Mesenchymal stem cell (in vitro differentiated cells and primary cell): Measurements from ENCODE around the gene RSL24D1.

ENCODE experiments used
- DNase-seq: peaks from one replicate; pipeline ENCODE4 v3.0.0-alpha.2; 2013
- H2AFZ ChIP-seq: one replicate; pipeline ENCODE4 v1.6.1; 2013; ENCODE audit warnings: low read depth, mild to moderate bottlenecking, control low read depth, inconsistent platforms, low read length, moderate library complexity
- H2AK5ac ChIP-seq: 2 replicates; pipeline ENCODE4 v1.6.1; 2013; ENCODE audit warnings: low read length, moderate library complexity, mild to moderate bottlenecking, inconsistent platforms; ENCODE audit not compliant: severe bottlenecking
- H2BK120ac ChIP-seq: one replicate; pipeline ENCODE4 v1.6.1; 2013; ENCODE audit warnings: low read depth, mild to moderate bottlenecking, inconsistent platforms, low read length, moderate library complexity
- H2BK12ac ChIP-seq, 2 experiments: one replicate each; pipeline ENCODE4 v1.6.1; 2013; ENCODE audit warnings: inconsistent platforms in 2 of 2, low read length in 2 of 2, mild to moderate bottlenecking in 2 of 2, moderate library complexity in 2 of 2, control low read depth in 1 of 2
- H2BK15ac ChIP-seq: one replicate; pipeline ENCODE4 v1.6.1; 2013; ENCODE audit warnings: mild to moderate bottlenecking, low read depth, inconsistent platforms; ENCODE audit not compliant: poor library complexity, severe bottlenecking
- H2BK5ac ChIP-seq: 2 replicates; pipeline ENCODE4 v1.6.1; 2013; ENCODE audit warnings: low read depth, mild to moderate bottlenecking, low read length, control low read depth, inconsistent platforms; ENCODE audit not compliant: poor library complexity, severe bottlenecking
- H3K14ac ChIP-seq, 2 experiments: one replicate each; pipeline ENCODE4 v1.6.1; 2013; ENCODE audit warnings: inconsistent platforms in 2 of 2, low read length in 2 of 2, control low read depth in 1 of 2, mild to moderate bottlenecking in 1 of 2, moderate library complexity in 1 of 2
- H3K18ac ChIP-seq, 2 experiments: one replicate each; pipeline ENCODE4 v1.6.1; 2013; ENCODE audit warnings: inconsistent platforms in 2 of 2, low read length in 2 of 2, control low read depth in 1 of 2, low read depth in 1 of 2, mild to moderate bottlenecking in 1 of 2
- H3K23ac ChIP-seq, 2 experiments: one replicate each; pipeline ENCODE4 v1.6.1; 2013; ENCODE audit warnings: inconsistent platforms in 2 of 2, low read length in 2 of 2, mild to moderate bottlenecking in 2 of 2, moderate library complexity in 2 of 2, control low read depth in 1 of 2
- H3K27ac ChIP-seq: 2 replicates; pipeline ENCODE4 v1.5.1; 2013; ENCODE audit warnings: mild to moderate bottlenecking, moderate library complexity, low read length, control low read depth, inconsistent platforms; ENCODE audit not compliant: poor library complexity, severe bottlenecking
- H3K27me3 ChIP-seq, 2 experiments: 2 replicates each; pipeline versions ENCODE4 v1.6.1 to v1.7.0; 2013; ENCODE audit warnings: low read length in 2 of 2, mild to moderate bottlenecking in 2 of 2, moderate library complexity in 2 of 2, control low read depth in 1 of 2, inconsistent platforms in 1 of 2; ENCODE audit not compliant: control insufficient read depth in 1 of 2, insufficient read depth in 1 of 2
- H3K36me3 ChIP-seq, 2 experiments: 2 replicates each; pipeline versions ENCODE4 v1.6.1 to v1.7.0; 2013; ENCODE audit warnings: low read length in 2 of 2, control low read depth in 1 of 2, inconsistent platforms in 1 of 2, low read depth in 1 of 2, mild to moderate bottlenecking in 1 of 2; ENCODE audit not compliant: insufficient read depth in 2 of 2, control insufficient read depth in 1 of 2
- H3K4ac ChIP-seq, 2 experiments: one replicate each; pipeline ENCODE4 v1.6.1; 2013; ENCODE audit warnings: inconsistent platforms in 2 of 2, low read length in 2 of 2, mild to moderate bottlenecking in 2 of 2, moderate library complexity in 2 of 2, control low read depth in 1 of 2, low read depth in 1 of 2
- H3K4me1 ChIP-seq: 2 replicates; pipeline ENCODE4 v1.6.1; 2013; ENCODE audit warnings: low read depth, low read length, control low read depth; ENCODE audit not compliant: control insufficient read depth, insufficient read depth
- H3K4me2 ChIP-seq: 2 replicates; pipeline ENCODE4 v1.6.1; 2013; ENCODE audit warnings: low read length, mild to moderate bottlenecking, inconsistent platforms; ENCODE audit not compliant: poor library complexity, severe bottlenecking
- H3K4me3 ChIP-seq, 2 experiments: 2 replicates each; pipeline versions ENCODE4 v1.5.1 to v1.7.0; 2013; ENCODE audit warnings: low read length in 2 of 2, mild to moderate bottlenecking in 2 of 2, control low read depth in 1 of 2, low read depth in 1 of 2; ENCODE audit not compliant: insufficient read depth in 1 of 2
- H3K79me1 ChIP-seq: replicated peaks from 2 replicates; pipeline ENCODE4 v1.6.1; 2013; ENCODE audit warnings: mild to moderate bottlenecking, control low read depth, low read length, inconsistent platforms; ENCODE audit not compliant: poor library complexity, severe bottlenecking
- H3K9ac ChIP-seq: 2 replicates; pipeline ENCODE4 v1.7.0; 2013; ENCODE audit warnings: mild to moderate bottlenecking, low read length, moderate library complexity
- H3K9me3 ChIP-seq: 2 replicates; pipeline ENCODE4 v1.7.0; 2013; ENCODE audit warnings: mild to moderate bottlenecking, low read length; ENCODE audit not compliant: control insufficient read depth
- H4K8ac ChIP-seq: one replicate; pipeline ENCODE4 v1.6.1; 2013; ENCODE audit warnings: inconsistent platforms, mild to moderate bottlenecking, low read length, moderate library complexity
- H4K91ac ChIP-seq: one replicate; pipeline ENCODE4 v1.6.1; 2013; ENCODE audit warnings: mild to moderate bottlenecking, low read length, inconsistent platforms
- WGBS: methylation state at CpG from one replicate; pipeline ENCODE4 v1.1.7; 2013; ENCODE audit warnings: mixed read lengths; 5-methylcytosine and 5-hydroxymethylcytosine counted together

The RSL24D1 gene

GRCh38 chr15:55132672-55133071, 64.1 kb downstream of the RSL24D1 start:
- H4K8ac ChIP-seq = no peak overlapping the region
- H3K79me1 ChIP-seq = no peaks in the 10 kb centered on the region
- H2BK5ac ChIP-seq = no peak overlapping the region
- H3K14ac ChIP-seq = no peak overlapping the region
- no peak overlapping the region for H2BK12ac ChIP-seq
- H3K36me3 ChIP-seq = no peaks in the 10 kb centered on the region
- no peak overlapping the region for H3K4me2 ChIP-seq
- H3K4ac ChIP-seq = no peak overlapping the region
- no peak overlapping the region for H2BK120ac ChIP-seq
- H3K9ac ChIP-seq = no peak overlapping the region
- no CpG with 5 or more reads among the region's 2 CpGs for WGBS
- H2AK5ac ChIP-seq = no peak overlapping the region
- H3K27me3 ChIP-seq = no peaks in the 10 kb centered on the region
- H3K27ac ChIP-seq = no peak overlapping the region
- H4K91ac ChIP-seq = no peak overlapping the region
- H3K4me1 ChIP-seq = no peaks in the 10 kb centered on the region
- no peak overlapping the region for H2AFZ ChIP-seq
- peaks cover 18% of the 10 kb centered on the region for H3K9me3 ChIP-seq
- H3K4me3 ChIP-seq = no peak overlapping the region
- DNase-seq = no peak
- no peak overlapping the region for H3K18ac ChIP-seq
- H2BK15ac ChIP-seq = no peak overlapping the region
- H3K23ac ChIP-seq = no peak overlapping the region
